CD4-positive, alpha-beta T cell treated with Interleukin-15 for 4 hours (primary cell): ENCODE results near the gene CNNM2.
"Not testable (repeated sequence)": the region's sequence is repeated elsewhere in the genome, so short reads cannot be mapped to it uniquely, and the experiment has no call there.

Source experiments
- DNase-seq: peaks from one replicate; pipeline ENCODE4 v3.0.0-alpha.2; 2020; ENCODE audit warnings: low spot score

Gene CNNM2

GRCh38 chr10:103040418-103040817 lies 122.3 kb downstream of the CNNM2 start:
- no peak for DNase-seq

- DNase-seq = no peak
Observed at GRCh38 chr10:103041391-103041790, 123.3 kb downstream of the CNNM2 start.

DNA sequence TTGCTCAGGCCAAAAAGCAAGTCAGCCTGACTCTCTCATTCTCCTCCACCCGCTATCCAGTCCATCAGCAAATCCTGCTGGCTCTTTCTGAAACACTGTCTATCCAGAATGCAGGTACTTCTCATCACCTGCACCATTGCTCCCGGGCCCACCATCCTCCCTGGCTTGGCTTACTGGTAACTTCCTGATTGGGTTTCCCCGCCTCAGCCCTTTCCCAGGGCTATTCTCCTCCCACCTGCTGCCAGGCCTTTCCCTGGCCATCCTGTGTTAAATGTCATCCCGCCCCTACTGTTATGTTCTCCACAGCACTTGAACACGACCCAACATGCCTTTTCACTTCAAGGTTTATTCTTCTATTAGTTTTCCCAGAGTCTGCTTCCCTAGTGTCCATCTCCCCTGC lies 124.0 kb downstream of the CNNM2 start:
- DNase-seq = no peak

DNA sequence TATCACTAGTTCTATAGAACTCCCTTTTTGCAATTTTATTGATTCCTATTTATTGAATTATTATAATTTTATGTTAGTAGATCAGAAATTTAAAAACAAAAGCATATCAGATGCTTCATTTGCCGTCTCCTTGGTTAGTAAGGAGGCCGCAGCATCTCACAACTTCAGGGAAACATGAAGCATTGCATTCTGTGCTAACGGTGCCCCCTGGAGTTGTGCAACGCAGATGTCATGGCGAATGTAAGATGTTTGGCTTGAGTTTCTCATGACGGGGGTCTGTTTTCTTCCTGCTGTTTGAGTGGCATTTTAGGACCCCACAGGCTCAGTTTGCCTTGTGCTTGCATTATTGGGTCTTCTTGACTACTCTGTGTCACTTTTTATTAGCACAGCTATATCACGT lies 124.8 kb downstream of the CNNM2 start:
- no peak for DNase-seq

GRCh38 chr10:103044942-103045489 lies 126.9 kb downstream of the CNNM2 start:
- DNase-seq = no peak

- no peak for DNase-seq
Observed at GRCh38 chr10:103045961-103046360, 127.9 kb downstream of the CNNM2 start.

DNA sequence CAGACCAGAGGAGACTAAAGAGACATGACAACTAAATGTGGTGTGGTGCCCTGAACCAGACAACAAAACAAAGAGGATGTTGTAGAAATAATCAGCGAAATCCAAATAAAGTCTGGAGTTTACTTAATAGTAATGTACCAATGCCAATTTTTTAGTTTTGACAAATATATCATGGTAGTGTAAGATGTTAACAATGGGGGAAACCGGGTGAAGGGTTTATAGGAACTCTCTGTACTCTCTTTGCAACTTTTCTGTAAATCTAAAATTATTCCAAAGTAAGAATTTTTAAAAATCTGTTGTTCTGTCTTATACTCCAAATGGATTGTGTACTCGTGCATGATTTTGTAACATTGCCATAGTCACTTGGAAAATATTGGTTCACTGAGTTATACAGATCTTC lies 129.3 kb downstream of the CNNM2 start:
- no peak for DNase-seq

- no peak for DNase-seq
Observed at GRCh38 chr10:103049237-103049636, 131.1 kb downstream of the CNNM2 start.

- peak; percentile 69 for DNase-seq
Observed at GRCh38 chr10:103053659-103054581, 135.8 kb downstream of the CNNM2 start.

DNA sequence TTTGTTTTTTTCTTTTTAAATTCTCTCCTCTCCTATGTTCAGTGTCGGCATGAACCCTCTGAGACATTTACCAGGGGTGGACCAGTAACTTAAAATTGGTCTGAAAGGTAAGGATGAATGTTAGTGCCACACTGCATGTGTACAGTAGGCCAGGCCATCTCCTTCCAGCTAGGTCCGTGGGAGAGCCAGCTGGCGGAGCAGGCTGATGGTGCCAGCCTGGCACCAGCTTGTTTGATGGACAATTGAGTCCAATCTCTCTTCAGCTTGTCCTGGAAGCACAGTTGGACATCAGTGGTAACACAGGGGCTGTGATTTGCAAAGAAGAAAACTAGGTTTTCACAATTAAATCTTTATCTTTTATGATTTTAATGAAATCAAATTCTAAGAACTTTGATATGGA lies 136.5 kb downstream of the CNNM2 start:
- no peak for DNase-seq

DNA sequence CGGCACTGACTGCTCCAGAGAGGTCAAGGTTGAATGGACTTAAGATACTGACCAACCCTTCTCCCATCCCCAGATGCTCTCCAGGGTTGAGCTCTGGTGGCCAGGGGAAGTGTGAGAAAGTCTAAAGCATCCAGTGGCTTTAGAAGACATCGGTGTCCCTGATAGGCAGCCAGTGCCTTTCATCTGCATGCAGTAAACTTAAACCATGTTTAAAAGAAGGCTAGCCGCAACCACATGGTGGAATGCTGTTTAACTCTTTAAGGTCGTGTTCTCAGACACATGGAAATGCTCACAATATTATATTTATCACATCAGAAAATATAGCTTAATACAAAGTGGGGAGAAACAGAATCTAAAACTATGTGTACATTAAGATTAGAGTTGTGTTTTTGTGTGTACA lies 137.0 kb downstream of the CNNM2 start:
- no peak for DNase-seq

DNA sequence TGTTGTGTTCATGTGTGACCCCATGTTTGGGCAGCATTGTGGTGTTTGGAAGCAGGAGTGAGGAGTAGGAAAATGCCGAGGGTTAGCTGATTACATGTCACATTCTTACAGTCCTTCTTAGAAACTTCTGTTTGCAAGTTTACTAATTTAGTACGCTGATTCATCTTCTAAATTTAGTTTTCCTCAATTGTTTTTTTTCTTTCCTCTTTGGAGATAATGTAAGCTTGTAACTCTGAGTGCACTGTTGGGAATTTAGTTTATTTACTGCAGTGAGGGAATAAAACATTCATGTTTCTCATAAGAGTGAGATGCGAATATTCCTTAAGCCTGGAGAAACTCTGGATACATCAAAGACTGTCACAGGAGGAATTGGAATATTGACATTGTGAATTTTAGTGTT lies 139.9 kb downstream of the CNNM2 start:
- DNase-seq = no peak

- DNase-seq = no peak
Observed at GRCh38 chr10:103060575-103060974, 142.5 kb downstream of the CNNM2 start.

DNA sequence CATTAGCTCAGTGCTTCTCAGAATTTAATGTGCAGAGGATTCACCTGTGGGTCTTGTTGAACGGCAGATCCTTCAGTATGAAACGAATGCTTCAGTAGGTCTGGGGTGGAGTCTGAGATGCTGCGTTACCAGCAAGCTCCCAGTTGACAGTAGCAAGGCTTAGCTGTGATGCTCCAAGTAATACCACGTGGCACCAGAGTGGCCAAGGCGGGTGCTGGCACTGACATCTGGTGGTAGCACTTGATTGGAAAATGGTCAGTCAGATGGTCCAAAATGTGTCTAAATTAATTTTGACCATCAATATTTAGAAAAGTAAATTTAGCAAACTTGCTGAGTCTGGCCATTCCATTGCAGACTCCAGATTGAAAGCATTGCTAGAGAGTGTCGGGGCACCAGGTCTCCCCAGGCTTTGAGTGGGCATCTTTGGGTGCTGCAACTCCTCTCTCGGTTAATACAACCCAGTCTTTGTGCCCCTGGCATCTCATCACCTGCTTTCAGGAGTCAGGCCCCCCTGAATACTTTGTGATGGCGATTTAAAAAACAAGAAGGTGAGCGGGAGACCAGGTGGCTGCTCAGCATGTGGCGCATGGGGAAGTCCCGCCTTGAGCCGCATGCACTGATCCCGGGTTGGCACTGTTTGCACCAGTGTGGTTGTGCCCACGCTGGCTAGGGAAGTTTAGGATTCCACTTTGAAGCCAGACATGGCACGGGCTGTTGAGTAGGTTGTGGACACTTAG lies 144.9 kb downstream of the CNNM2 start:
- DNase-seq = no peak

- no peak for DNase-seq
Observed at GRCh38 chr10:103064956-103065355, 146.9 kb downstream of the CNNM2 start.

DNA sequence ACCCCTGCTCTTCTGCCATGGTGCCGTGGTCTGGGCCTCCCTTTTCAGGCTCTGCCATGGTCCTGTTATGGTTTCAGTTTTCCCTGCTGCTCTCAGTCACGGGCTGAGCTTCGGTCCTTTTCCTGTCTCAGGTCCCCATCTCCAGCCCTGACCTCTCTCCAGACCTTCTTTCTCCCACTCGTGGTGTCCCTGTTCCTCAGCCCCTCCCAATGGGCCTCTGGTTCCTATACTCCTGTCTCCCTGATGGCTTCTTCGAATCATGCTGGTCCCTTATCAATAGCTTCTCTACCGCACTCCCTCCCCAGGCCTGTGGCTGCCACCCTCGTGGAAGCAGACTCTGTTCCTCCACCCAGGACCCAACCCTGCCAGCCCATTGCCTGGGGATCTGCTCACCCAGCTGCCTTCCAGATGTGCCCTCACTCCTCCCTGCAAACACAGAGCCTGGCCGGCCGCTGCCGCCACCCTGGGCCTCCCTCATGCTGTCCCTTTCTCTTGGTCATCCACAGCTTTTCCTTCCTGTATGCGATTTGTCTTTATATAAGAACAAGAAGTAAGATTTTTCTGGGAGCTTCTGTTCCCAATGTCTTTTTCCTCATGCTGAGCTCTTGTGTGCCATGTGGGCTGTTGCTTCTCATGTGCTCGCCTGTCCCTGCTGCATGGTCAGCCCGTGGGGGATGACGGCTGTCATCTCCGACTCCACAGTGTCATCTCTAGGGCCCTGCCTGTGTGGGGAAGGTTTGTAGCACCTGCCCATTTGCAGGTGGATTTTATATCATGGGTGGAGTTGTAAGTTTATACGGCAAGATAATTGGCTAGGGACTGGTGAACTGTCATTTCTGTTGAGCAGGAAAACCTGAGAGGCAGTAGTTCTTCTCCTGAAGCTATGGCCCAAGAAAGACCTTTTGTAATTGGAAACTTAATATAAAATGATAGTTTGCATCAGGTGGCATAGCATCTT lies 148.3 kb downstream of the CNNM2 start:
- no peak for DNase-seq

- not testable (repeated sequence) for DNase-seq
Observed at GRCh38 chr10:103067099-103067477, 149.0 kb downstream of the CNNM2 start.

DNA sequence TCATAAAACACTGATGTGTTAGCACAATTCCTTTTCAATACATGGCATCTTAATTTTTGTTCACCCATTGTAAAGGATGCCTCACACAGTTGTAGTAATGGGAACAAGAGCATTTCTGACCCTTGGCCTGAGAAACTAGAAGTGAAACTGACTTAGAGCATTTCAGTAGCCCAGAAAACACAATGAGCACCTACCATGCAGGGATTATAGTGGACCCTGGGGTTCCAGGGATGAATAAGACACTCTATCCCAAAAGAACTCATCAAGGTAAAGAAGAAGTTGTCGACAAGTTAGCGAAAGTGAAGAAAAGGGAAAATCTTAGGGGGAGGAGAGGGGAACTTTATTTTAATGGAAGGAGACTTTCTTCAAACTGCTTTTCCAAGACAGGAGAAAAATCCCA lies 149.4 kb downstream of the CNNM2 start:
- no peak for DNase-seq

- DNase-seq = no peak
Observed at GRCh38 chr10:103067956-103068355, 149.9 kb downstream of the CNNM2 start.

GRCh38 chr10:103069453-103070331 lies 151.6 kb downstream of the CNNM2 start:
- peak; percentile 69 for DNase-seq

DNA sequence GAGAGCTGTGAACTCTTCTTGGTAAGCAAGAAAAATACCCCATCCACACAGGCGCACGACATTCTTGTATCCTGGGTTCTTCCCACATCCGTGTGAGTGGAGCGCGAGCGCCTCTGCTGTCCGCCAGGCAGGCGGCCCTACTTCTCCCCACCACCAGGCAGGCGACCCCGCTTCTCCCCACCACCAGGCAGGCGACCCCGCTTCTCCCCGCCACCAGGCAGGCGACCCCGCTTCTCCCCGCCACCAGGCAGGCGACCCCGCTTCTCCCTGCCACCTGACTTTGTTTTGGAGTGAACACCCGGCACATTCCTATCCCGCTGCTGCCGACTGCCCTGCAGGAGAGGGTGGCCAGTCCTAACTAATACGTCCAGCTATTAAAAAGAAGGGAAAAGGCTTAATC lies 154.2 kb downstream of the CNNM2 start:
- DNase-seq = no peak
